HG03571 (cell line): ENCODE data around the gene RNF215.
"Not testable (repeated sequence)": the region's sequence is repeated elsewhere in the genome, so short reads cannot be mapped to it uniquely, and the experiment has no call there.

ENCODE experiments used
- ATAC-seq: cut with Tn5 transposase; IDR thresholded peaks from one replicate; pipeline ENCODE4 v1.9.1; 2021; ENCODE audit not compliant: unreplicated experiment

RNF215 gene

DNA sequence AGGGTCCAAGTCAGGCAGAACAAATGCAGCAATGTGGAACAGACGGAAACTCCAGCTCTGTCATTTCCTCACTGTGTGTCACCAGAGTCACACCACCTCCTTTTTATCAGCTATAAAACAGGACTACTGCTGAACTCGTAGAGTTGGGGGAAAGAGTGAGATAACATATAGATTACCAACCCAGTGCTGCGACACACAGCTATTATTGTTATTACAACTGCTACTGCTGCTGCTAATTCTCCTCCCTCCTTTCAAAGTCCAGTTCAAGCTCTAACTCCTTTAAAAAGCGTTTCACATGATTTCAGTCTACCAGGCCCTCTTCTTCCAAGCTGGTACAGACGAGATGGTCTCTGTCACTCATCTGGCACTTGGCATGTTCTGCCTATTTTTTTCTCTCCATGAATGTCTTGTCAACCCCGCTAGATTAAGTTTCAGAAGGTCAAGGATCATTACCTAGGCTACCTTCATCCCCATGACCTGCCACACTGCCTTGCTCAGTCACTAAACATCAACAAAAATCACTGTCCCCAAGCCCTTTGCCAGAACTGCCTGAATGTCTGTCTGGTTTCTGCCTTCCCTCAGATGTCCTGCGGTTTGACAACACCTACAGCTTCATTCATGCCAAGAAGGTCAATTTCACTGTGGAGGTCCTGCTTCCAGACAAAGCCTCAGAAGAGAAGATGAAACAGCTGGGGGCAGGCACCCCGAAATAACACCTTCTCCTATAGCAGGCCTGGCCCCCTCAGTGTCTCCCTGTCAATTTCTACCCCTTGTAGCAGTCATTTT, 34.7 kb upstream of the RNF215 start:
- ATAC-seq, result no peak

DNA sequence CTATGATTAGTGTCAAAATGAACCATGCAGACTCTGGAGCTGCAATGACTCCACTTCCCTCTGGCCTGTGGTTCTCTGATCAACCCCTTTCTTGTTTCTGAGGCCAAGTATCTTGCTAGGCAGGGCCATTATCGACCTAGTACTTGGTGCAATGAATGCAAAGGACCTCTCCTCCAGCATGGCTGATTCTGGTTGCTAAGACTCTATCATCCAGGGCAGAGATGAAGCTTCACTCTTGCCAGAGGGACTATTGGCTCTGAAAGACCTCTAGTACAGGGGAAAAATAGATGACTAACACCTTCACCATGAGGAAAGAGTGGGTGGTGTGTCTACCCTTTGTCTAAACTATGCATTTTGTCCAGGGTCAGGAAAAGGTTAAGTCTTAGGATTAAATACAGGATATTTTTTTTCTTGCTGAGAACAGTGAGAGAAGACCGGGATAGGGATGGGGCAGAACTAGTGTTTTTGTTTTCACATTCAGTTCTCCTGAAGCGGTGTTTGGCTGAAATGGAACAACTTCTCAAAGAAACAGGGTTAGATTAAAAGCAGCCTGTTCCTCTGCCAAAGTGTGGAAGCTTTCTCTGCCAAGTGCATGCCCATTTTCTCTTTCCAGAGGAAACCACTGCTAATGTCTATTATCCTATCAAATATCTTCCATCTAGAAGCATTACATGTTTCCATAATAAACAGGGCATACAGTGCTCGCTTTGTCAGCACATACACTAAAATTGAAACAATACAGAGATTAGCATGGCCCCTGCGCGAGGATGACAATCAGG, 33.3 kb upstream of the RNF215 start:
- ATAC-seq, result no peak

DNA sequence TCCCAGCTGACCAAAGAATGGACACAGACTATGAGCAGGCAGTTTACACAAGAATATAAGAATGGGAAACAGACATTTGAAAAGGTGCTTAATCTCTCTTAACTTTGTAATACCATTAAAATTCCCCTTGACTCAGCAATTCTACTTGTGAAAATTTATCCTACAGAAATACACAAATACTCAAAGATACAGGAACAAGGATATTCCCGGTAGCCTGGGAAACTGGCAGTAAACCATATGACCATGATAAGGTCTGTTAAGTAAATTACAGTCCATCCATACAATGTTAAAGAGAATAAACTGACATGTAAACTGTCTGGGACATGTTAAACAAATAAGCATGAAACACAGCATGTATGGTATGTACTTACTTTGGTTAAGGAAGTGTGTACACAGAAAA, 29.6 kb upstream of the RNF215 start:
- ATAC-seq, result no peak

DNA sequence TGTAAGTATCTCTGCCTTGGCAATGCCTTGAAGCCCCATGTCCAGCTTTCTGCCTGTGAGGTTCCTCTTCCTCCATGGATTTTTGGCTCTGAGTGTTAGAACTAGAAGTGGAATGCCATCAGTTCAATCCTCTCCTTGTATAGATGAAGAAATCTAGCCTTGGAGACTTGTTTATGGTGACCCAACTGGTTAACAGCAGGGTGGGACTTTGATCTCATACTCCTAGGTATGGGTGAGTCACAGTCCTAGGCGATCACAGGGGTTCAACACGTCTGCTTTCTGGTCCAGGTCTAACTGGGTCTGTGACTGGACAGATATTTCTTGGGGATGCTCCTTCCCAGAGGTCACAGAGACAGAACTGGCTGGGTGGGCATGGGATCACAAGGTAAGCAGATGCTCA, 29.2 kb upstream of the RNF215 start:
- no peak for ATAC-seq

DNA sequence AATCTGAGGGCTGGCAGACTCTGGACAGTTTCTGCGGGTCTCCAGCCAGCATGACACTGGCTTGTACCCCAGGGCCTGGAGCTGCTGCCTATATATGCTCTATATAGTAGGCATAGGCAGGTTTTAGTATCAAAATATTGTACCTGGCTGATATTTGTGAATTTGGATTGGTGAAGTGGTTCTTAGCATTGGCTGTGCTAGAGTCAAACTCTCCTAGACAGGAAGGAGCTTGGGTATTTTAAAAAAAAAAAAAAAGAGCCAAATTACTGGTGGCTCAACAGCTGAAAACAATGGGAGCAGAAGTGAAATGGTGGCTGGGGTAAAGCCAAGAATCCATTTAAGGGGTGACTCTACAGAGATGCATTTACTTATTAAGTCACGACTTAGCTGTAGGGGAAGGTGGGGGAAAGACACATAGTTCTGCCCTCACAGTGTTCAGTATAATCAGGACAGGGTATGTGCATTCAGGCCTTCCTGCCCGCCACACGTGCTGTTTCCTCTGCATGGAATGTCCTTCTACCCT, 27.4 kb upstream of the RNF215 start:
- no peak for ATAC-seq

DNA sequence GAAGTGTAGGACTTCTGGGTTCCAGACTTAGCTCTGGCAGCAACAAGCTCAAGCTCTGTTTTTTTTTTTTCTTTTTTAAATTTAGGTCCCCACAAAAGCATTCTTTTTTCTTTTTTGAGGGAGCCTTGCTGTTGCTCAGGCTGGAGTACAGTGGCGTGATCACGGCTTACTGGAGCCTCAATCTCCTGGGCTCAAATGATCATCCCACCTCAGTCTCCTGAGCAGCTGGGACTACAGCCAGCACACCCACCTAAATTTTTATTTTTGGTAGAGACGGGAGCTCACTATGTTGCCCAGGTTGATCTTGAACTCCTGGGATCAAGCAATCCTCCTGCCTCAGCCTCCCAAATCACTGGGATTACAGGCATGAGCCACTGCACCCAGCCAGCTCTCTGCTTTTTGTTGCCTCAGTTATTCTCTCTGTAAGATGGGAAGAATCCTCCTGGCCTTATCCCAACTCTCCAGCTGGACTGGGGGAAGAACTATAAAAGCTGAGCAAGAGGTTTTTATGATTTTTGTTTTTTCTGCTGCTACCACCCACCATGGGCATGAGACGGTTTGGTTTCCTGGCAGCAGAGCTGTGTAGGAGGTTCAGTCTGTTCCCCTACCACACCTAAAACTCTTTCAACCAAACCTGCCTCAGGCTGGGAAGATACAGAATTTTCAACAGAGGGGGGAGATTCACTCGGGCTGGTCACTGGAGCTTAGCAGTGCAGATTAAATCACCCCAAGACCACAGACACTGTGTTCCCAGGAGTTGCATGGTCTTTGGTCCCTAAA, 26.7 kb upstream of the RNF215 start:
- ATAC-seq, result no peak

DNA sequence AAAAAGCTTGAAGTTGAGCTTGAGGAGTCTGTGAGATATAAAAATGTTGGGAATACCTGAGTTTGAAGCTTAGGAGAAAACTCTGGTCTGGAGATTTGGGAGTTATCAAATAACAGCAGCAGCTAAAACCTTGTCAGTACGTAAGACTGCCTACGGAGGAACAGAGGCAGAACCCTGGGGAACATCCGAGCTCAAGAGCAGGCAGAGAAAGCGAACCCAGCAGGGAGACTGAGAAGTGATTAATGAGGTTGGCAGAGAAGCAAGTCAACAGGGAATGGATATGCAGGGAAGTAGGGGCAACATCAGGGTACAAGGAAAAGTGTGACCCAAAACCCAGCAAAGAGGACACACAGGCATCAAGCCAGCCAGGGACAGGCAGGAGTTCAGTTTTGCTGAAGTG, 25.8 kb upstream of the RNF215 start:
- ATAC-seq, result no peak

DNA sequence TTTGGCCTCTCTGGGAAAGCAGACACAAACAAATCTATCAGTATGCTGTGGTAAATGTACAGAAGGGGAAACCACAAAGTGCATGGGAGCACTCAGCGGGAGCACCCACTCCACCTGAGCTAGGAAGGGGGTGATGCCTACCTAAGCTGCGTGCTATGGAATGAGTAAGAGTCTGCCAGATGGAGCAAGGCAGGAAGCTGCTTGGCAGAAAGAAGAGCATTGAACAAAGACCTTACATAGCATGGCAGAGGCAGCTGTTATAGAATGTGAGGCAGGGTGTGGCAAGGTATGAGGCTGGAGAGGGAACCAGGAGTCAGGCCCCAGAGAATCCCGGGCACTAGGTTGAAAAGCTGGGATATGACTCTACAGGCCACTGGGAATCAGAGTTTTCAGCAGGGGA, 24.6 kb upstream of the RNF215 start:
- no peak for ATAC-seq

DNA sequence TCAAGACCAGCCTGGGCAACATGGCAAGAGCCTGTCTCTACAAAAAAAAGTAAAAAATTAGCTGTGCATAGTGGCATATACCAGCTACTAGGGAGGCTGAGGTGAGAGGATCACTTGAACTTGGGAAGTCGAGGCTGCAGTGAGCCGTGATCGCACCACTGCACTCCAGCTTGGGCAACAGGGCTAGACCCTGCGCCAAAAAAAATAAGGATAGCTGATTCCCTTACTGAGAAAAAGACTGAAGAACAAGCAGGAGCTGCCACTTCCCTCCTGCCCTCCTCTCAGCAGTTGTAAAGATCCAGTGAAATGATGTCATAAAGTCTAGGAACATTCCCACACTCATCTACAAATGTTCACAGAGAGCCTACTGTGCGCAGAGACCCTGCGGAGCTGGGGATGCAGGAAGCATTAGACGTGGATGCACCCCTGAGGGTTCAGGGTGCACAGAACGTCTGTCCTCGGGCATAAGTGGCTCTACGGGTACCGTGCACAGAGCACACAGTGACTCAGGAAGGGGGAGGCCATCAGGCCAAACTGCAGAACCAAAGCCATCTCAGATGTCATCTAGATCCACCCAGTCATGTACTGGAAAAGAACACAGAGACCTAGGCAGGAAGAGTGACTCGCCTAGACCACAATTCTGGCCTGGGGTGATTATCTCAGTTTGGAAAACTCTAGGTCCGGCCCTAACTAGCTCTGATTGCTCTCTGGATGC, 21.3 kb upstream of the RNF215 start:
- no peak for ATAC-seq

DNA sequence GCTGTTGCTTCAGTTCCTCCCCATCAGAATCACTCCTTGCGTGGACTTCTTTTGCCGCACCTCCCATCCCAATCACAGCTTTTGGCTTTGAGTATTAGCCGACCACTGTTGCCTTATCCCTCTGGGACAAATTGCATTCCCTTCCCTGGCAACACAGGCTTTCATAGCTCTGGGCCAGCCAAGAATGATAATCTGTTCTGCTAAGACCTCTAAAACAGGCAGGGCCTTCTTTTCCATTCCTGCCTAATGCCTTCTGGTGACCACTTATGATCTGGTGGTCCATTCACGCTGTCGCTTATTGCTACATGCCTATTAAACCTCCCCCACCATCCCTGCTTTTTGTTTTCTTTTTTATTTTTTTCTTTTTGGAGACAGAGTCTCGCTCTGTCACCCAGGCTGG, 19.2 kb upstream of the RNF215 start:
- ATAC-seq, result no peak

DNA sequence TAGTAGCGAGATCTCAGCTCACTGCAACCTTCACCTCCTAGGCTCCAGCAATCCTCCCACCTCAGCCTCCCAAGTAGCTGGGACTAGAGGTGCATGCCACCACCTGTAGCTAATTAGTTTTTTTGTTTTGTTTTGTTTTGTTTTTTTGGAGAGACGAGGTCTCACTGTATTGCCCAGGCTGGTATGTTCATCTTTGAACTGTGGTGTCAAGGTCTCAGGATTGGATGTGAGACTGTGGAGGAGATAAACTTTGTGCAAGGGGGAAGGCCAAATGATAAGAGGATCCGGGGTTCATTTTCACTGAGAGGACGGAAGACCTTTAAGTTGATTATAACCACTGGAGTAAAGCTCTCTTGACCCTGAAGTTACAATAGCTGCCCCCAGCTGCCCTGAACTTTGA, 18.5 kb upstream of the RNF215 start:
- no peak for ATAC-seq

DNA sequence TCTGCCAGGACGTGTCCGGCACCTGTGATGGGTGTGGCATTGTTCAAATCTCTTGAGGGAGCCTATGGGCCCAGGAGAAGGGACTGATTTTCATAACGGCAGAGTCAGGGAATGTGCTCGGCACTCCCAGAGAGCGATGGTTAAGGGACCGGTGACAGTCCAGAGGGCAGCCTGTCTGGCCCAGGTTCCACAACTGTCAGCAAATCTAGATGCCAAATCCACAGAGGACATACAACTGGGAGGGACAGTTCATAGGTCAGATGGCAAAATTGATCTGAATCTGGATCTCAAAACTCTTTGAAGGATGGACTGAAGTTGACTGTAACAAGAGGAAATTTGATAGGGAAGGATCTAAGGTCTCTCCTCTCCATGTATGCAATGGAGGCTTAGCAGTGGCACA, 17.1 kb upstream of the RNF215 start:
- no peak for ATAC-seq

DNA sequence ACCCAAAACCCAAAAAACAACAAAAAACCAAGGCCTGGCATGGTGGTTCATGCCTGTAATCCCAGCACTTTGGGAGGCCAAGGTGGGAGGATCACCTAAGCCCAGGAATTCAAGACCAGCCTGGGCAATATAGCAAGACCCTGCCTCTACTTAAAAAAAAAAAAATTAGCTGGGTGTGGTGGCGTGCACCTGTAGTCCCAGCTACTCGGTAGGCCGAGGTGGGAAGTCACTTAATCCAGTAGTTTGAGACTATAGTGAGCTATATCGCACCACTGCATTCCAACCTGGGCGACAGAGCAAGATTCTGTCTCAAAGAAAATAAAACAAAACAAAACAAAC, 15.5 kb upstream of the RNF215 start:
- not testable (repeated sequence) for ATAC-seq

DNA sequence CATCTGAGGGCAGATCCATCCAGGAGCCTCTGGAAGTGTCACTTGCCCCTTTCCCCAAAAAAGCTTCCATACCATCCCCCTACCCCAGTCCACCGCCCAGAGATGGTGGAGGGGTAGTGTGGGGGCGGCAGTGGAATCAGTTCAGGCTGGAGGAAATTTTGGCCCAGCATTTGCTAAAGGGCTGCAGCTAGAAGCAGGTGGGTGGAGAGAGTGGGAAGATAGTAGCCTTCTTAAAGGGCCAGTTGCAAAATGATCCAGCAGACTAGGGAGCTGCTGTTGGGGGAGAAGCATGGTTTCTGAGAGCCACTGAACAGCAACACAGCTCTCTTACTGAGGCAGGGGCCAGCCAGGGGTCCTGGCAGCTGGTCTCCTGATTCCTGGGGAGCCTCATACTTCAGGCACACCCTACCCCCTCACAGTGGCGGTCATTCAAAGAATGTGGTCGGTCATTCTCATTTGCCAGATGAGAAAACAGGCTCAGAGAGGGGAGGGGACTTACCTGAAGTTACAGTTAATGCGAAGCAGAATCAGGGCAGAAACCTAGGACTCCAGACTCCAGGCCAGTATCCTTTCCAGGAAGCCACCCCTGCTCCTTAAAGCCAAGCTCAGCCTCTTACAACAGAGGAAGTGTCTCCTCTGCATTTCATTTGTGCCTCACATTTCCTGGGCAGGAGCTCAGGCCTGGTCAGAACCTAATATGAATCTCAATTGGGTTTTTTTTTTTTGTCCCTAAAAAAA, 15.0 kb upstream of the RNF215 start:
- ATAC-seq, result no peak

DNA sequence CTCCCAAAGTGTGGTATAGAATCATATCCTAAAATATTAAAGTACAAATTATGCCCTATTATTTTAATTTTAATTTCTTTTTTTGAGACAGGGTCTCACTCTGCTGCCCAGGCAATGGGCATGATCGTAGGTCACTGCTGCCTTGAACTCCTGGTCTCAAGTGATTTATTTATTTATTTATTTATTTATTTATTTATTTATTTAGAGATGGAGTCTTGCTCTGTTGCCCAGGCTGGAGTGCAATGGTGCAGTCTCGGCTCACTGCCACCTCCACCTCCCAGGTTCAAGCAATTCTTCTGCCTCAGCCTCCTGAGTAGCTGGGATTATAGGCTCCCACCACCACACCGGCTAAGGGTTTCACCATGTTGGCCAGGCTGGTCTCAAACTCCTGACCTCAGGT, 13.8 kb upstream of the RNF215 start:
- ATAC-seq, result not testable (repeated sequence)

DNA sequence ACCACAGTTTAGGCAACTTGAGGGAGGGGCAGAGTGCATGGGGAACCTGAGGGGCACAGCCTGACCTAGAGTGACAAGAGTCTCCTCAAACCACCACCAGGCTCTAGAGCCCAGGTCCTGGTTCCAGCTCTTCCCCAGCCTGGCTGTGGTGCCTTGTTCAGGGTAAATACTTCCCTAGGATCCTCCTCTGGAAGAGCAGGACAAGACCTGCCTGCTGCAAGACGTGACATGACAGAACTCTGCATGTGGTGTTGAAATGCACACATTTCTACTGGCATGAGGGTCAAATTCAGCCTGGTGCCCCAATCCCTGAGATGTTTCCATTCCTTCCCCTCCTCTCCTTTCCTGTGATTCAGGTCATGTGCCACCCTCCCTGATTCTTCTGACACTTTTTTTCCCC, 12.9 kb upstream of the RNF215 start:
- no peak for ATAC-seq

DNA sequence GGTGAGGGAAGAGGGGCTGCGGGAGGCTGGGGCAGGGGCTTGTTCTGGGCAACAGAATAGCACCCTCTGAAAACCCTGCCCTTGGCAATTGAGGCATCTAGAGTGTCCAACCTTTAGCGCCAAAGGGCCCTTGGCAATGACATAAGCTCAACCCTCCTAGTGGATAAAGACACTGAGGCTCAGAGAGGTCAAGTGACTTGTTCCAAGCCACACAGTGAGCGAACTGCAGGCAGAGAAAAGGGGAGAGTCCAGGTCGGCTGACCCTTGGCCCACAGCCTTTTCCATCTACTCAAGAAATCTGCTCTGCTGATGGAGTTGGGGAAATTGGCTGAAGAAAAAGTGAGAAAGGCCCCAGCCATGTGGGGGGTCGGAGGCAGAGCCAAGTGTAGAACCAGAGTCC, 12.5 kb upstream of the RNF215 start:
- no peak for ATAC-seq

DNA sequence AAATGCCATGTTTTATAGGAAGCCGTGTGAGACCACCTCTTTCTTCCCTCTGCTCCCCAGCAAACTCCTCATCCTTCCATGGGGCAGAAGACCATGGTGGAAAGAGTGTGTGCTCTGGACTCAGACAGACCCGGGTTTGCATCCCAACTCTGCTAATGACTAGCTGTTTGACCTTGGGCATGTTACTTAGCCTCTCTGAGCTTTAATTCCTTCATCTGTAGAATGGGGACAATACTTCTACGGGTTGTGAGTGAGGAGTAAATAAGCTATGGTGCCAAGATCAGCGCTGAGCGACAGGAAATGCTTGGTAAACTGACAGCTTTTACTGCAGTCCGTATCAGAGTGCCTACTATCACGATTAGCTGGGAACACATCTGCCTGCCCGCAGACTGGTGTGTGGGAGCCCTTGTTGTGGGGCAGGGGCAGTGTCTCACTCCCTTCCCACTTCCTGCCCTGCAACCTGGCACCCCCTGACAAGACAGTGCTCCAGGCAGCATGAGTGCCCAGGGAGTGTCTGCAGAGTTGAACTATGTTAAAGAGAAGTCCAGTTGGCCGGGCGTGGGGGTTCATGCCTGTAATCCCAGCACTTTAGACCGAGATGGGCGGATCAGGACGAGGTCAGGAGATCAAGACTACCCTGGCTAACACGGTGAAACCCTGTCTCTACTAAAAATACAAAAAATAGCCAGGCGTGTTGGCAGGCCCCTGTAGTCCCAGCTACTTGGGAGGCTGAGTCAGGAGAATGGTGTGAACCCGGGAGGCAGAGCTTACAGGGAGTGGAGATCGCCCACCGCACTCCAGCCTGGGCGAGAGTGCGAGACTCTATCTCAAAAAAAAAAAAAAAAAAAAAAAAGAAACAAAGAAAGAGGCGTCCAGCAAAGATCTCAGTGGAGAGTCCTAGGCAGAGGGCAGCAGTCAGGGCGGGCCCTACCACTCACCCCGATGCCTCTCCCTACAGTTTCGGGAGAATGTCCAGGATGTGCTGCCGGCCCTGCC, 11.8 kb upstream of the RNF215 start:
- no peak for ATAC-seq
